Measurements from ENCODE around the gene RCSD1. TPM values are rescaled to one million over a fixed set of nuclear protein-coding genes. Genes with fewer than 3 reads are reported as not detected.
A peak's percentile ranks its signal among the peaks of the same experiment; 100 is the strongest.

RCSD1 gene
- total RNA-seq, 4 donors from 2014 or later = 1.8 to 21.3 (median 12.5) TPM

GRCh38 chr1:167714098-167714438 is 84.0 kb downstream of the RCSD1 start:
- Histone ChIP-seq H3K9me3 (no peaks in the 10 kb centered on the region), H3K4me3 (peak overlapping the region; percentile 75 to 94), H3K27me3 (no peaks in the 10 kb centered on the region), H3K27ac (peak overlapping the region; percentile 92 to 95), H3K4me1 (no peaks in the 10 kb centered on the region), H3K36me3 (no peaks in the 10 kb centered on the region)
- TF ChIP-seq CTCF (IDR thresholded peaks at IDR 0.05) = no peak
- peak in 1 of 2 donors; percentile 37 for TF ChIP-seq POLR2A (IDR thresholded peaks at IDR 0.05)
- DNase-seq = peak in 1 of 2 donors; percentile 85
- intact Hi-C loops (cut with DNase I; ENCODE audit: low total_unique reads) = no loop called here

- H3K36me3 ChIP-seq = no peaks in the 10 kb centered on the region
- H3K27ac ChIP-seq = peak overlapping the region; percentile 92 to 95
- DNase-seq = peak; percentile 94
- no peaks in the 10 kb centered on the region for H3K4me1 ChIP-seq
- H3K27me3 ChIP-seq = no peaks in the 10 kb centered on the region
- no peaks in the 10 kb centered on the region for H3K9me3 ChIP-seq
- peak in 1 of 4 experiments; percentile 17 for TF ChIP-seq CTCF (IDR thresholded peaks at IDR 0.05)
- peak in 1 of 2 donors; percentile 47 for TF ChIP-seq POLR2A (IDR thresholded peaks at IDR 0.05)
- H3K4me3 ChIP-seq = peak overlapping the region; percentile 75 to 94
- intact Hi-C loops (cut with DNase I; ENCODE audit: low total_unique reads) = no loop called here
These were observed 84.6 kb downstream of the RCSD1 start for GRCh38 chr1:167714439-167715156.

GRCh38 chr1:167715157-167715999 is 85.3 kb downstream of the RCSD1 start:
- no peaks in the 10 kb centered on the region for H3K27me3 ChIP-seq
- H3K9me3 ChIP-seq = no peaks in the 10 kb centered on the region
- peak overlapping the region; percentile 75 to 94 for H3K4me3 ChIP-seq
- H3K27ac ChIP-seq = peak overlapping the region; percentile 92 to 95
- peak; percentile 81 to 92 (median 88) for TF ChIP-seq CTCF (IDR thresholded peaks at IDR 0.05)
- TF ChIP-seq POLR2A (IDR thresholded peaks at IDR 0.05) = peak in 1 of 2 donors; percentile 28
- intact Hi-C loops (cut with DNase I; ENCODE audit: low total_unique reads) = no loop called here
- DNase-seq = peak; percentile 85 to 89
- H3K4me1 ChIP-seq = no peaks in the 10 kb centered on the region
- no peaks in the 10 kb centered on the region for H3K36me3 ChIP-seq

- H3K27ac ChIP-seq = peak overlapping the region; percentile 92 to 95
- no peaks in the 10 kb centered on the region for H3K4me1 ChIP-seq
- peak overlapping the region; percentile 75 to 94 for H3K4me3 ChIP-seq
- no peaks in the 10 kb centered on the region for H3K9me3 ChIP-seq
- no peak for TF ChIP-seq POLR2A (IDR thresholded peaks at IDR 0.05)
- no peak for TF ChIP-seq CTCF (IDR thresholded peaks at IDR 0.05)
- intact Hi-C loops (cut with DNase I; ENCODE audit: low total_unique reads) = no loop called here
- DNase-seq = no peak
- H3K27me3 ChIP-seq = no peaks in the 10 kb centered on the region
- no peaks in the 10 kb centered on the region for H3K36me3 ChIP-seq
These were observed 85.9 kb downstream of the RCSD1 start for GRCh38 chr1:167716000-167716271.

- DNase-seq = no peak
- Histone ChIP-seq H3K27ac (no peak overlapping the region), H3K36me3 (no peaks in the 10 kb centered on the region), H3K4me3 (no peak overlapping the region), H3K27me3 (no peaks in the 10 kb centered on the region), H3K9me3 (no peaks in the 10 kb centered on the region), H3K4me1 (no peaks in the 10 kb centered on the region)
- TF ChIP-seq CTCF (IDR thresholded peaks at IDR 0.05) (no peak), POLR2A (IDR thresholded peaks at IDR 0.05) (no peak)
- intact Hi-C loops (cut with DNase I; ENCODE audit: low total_unique reads) = no loop called here
These were observed 87.3 kb downstream of the RCSD1 start for GRCh38 chr1:167717351-167717750.

All from uterus (tissue), 4 donors.